Duodenal mucosa (tissue), 2 donors: ENCODE data around the gene FTSJ1.
"Not testable (repeated sequence)": the region's sequence is repeated elsewhere in the genome, so short reads cannot be mapped to it uniquely, and the experiment has no call there.

Experiments
- H3K27ac ChIP-seq: one replicate; pipeline ENCODE4 v1.7.0; 2013; ENCODE audit warnings: low read depth, low read length
- H3K27me3 ChIP-seq, 2 donors: one replicate each; pipeline ENCODE4 v1.7.0; 2013; ENCODE audit warnings: low read length in 2 of 2, control low read depth in 1 of 2; ENCODE audit not compliant: insufficient read depth in 2 of 2, control insufficient read depth in 1 of 2
- H3K36me3 ChIP-seq, 2 donors: one replicate each; pipeline ENCODE4 v1.7.0; 2013; ENCODE audit warnings: low read length in 2 of 2, control low read depth in 1 of 2; ENCODE audit not compliant: insufficient read depth in 2 of 2, control insufficient read depth in 1 of 2
- H3K4me1 ChIP-seq, 2 donors: one replicate each; pipeline ENCODE4 v1.7.0; 2013; ENCODE audit warnings: low read length in 2 of 2, control low read depth in 1 of 2; ENCODE audit not compliant: insufficient read depth in 2 of 2, control insufficient read depth in 1 of 2
- H3K4me3 ChIP-seq, 2 donors: one replicate each; pipeline ENCODE4 v1.7.0; 2013; ENCODE audit warnings: low read length in 2 of 2, low read depth in 1 of 2
- H3K9ac ChIP-seq, 2 donors: one replicate each; pipeline ENCODE4 v1.7.0; 2013; ENCODE audit warnings: low read length in 2 of 2, low read depth in 1 of 2
- H3K9me3 ChIP-seq, 2 donors: one replicate each; pipeline ENCODE4 v1.7.0; 2013; ENCODE audit warnings: low read length in 2 of 2, control low read depth in 1 of 2; ENCODE audit not compliant: control insufficient read depth in 1 of 2

Gene FTSJ1

DNA sequence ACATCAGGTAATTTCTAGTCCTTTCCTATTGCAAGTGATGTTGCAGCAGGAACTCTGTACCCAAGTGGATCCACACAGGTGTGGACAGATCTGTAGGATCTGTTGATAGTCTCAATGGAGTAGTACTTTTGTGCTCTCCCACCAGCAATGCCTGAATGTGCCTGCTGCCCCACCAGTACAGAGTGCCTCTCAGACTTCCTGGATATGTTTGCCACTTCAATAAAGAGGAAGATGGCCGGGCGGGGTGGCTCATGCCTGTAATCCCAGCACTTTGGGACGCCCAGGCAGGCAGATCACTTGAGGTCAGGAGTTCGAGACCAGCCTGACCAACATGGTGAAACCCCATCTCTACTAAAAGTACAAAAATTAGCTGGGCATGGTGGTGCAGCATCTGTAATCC is 43.5 kb downstream of the FTSJ1 start:
- not testable (repeated sequence) for H3K9me3 ChIP-seq, H3K4me3 ChIP-seq, H3K9ac ChIP-seq, H3K27ac ChIP-seq, H3K4me1 ChIP-seq, H3K27me3 ChIP-seq, H3K36me3 ChIP-seq

DNA sequence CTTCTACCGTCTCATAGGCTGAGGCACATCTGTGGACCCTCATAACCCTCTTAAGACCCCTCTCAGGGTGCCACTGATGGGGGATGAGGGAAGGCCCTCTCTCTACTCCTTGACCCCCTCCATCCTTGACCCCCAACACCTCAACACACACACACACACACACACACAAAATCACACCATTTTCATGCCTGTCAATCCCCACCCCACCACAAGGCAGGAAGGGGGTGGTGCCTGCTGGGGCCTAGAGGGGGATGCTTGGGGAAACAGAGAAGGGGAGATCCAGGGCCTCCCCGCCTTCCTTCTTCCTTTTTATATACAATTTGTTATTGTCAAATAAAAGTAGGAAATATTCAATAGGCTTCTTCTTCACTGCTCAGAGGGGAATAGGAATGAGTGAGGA is 44.5 kb downstream of the FTSJ1 start:
- H3K9me3 ChIP-seq = no peaks in the 10 kb centered on the region
- peaks cover 0 to 4% of the 10 kb centered on the region in 2 donors for H3K36me3 ChIP-seq
- no peak overlapping the region for H3K27ac ChIP-seq
- no peak overlapping the region for H3K4me3 ChIP-seq
- H3K9ac ChIP-seq = no peak overlapping the region
- no peaks in the 10 kb centered on the region for H3K27me3 ChIP-seq
- peaks cover 3 to 4% of the 10 kb centered on the region in 2 donors for H3K4me1 ChIP-seq

DNA sequence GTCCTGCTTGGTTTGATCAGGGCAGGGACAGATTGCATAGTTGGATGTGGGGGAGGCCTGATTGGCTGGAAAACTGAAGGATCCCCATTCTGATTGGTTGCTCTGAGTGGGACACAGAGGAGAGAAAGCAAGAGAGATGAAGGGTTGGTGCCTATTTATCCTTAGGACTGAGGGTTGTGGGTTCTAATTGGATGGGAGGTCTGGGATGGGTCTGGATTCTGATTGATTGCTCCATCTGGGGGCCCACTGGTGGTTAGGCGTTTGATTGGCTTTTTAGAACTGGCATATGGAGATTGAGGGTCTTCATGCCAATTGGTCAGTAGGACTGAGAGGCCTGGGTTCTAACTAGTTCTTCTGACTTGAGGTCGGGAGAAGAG is 45.0 kb downstream of the FTSJ1 start:
- Histone ChIP-seq H3K9ac (peak overlapping the region in 1 of 2 donors; percentile 86), H3K4me3 (peak overlapping the region; percentile 83 to 93), H3K27me3 (no peaks in the 10 kb centered on the region), H3K4me1 (peaks cover 3 to 4% of the 10 kb centered on the region in 2 donors), H3K9me3 (no peaks in the 10 kb centered on the region), H3K36me3 (peaks cover 0 to 5% of the 10 kb centered on the region in 2 donors), H3K27ac (no peak overlapping the region)

DNA sequence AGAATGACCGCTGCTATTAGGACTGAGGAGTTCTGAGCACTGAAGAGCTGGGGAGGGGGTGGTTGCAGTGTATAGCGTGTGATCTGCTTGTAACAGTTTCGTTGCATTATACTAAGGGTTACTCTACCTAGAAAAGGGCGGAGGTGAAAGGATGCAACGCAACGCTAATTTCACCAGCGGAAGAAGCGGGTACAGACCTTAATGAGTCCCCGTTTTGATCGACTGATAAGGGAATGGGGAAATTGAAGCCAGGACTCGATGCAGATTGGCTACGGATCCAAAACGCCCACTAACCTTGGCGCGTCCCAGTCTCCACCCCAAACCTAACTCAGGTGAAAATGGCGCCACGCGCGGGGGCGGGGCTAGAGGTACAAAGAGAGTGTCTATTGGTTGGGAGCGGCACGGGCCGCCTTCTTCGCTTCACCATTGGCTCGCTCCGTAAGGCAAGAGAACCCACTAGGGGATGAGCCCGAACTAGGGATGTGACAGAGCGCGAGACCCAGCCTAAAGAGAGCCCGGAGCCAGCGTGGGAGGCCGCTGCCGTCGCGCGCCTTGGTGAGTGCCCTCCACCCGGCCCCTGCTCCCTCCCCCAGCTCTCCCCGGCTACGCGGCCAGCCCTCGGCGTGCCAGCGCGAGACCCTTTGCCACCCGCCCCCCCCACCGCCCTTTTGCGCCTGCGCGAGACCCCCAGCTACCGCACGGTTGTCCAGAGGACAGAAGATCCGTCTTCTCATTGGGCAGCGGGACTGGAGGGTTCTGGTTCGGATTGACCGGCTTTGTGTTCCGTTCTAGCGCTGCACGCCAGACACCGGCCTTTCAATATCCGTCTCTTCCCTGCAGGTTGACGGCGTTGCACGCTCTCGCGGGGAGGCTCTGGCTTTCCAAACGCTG is 45.6 kb downstream of the FTSJ1 start, which contains the start of gene EBP:
Gene EBP, plus strand, starts transcription at position 456 of the 891 bp plus-strand sequence. CDS start 1,964 bp downstream, outside the sequence.
- Histone ChIP-seq H3K27me3 (no peaks in the 10 kb centered on the region), H3K27ac (peak within 1 kb of the TSS; percentile 54), H3K4me1 (peaks cover 3 to 4% of the 10 kb centered on the region in 2 donors)

DNA sequence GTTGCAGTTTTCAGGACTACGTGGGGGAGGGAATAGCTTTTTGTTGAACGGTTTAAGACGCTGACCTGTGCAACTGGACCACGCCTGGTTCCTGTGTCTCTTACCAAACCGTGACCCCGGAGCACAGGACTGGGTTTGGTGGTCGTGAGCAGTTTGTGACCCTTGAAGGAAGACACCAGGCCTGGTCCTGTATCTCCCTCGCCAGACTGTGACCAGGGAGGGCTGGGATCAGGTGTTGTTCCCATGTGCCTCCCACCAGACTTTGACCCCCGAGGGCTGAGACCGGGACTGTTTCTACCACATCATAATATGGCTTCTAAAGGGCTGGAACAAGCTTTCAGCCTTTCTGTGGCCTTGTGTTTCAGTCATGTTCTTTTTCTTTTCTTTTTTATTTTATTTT is 46.3 kb downstream of the FTSJ1 start:
- H3K36me3 ChIP-seq = peaks cover 0 to 18% of the 10 kb centered on the region in 2 donors
- peak overlapping the region; percentile 81 to 86 for H3K9ac ChIP-seq
- no peaks in the 10 kb centered on the region for H3K9me3 ChIP-seq
- H3K27me3 ChIP-seq = no peaks in the 10 kb centered on the region
- H3K4me3 ChIP-seq = peak overlapping the region; percentile 83 to 93
- H3K27ac ChIP-seq = peak overlapping the region; percentile 54
- H3K4me1 ChIP-seq = peaks cover 3 to 4% of the 10 kb centered on the region in 2 donors

More for the DNA sequence above, 45.6 kb downstream of the FTSJ1 start, which contains the start of gene EBP:
- Histone ChIP-seq H3K9ac (peak within 1 kb of the TSS; percentile 81 to 86), H3K4me3 (peak within 1 kb of the TSS; percentile 83 to 93), H3K9me3 (no peaks in the 10 kb centered on the region), H3K36me3 (peaks cover 0 to 11% of the 10 kb centered on the region in 2 donors)

DNA sequence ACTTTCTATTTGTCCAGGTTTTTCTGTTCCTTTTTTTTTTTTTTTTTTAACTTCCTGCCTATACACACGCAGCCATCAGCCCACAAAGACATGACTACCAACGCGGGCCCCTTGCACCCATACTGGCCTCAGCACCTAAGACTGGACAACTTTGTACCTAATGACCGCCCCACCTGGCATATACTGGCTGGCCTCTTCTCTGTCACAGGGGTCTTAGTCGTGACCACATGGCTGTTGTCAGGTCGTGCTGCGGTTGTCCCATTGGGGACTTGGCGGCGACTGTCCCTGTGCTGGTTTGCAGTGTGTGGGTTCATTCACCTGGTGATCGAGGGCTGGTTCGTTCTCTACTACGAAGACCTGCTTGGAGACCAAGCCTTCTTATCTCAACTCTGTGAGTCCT is 47.7 kb downstream of the FTSJ1 start:
- no peaks in the 10 kb centered on the region for H3K9me3 ChIP-seq
- H3K9ac ChIP-seq = no peak overlapping the region
- H3K4me1 ChIP-seq = peaks cover 3 to 4% of the 10 kb centered on the region in 2 donors
- H3K27ac ChIP-seq = no peak overlapping the region
- no peak overlapping the region for H3K4me3 ChIP-seq
- no peaks in the 10 kb centered on the region for H3K27me3 ChIP-seq
- peaks cover 8 to 32% of the 10 kb centered on the region in 2 donors for H3K36me3 ChIP-seq

DNA sequence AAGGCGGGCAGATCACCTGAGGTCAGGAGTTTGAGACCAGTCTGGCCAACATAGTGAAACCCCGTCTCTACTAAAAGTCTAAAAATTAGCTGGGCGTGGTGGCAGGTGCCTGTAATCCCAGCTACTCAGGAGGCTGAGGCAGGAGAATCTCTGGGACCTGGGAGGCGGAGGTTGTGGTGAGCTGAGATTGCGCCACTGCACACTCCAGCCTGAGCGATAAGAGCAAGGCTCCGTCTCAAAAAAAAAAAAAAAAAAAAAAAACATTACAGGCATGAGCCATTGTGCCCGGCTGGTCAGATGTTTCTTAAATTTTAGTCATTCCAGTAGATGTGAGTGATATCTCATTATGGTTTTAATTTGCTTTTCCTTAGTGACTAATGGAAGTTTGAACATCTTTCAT is 49.9 kb downstream of the FTSJ1 start:
- H3K27me3 ChIP-seq, H3K4me3 ChIP-seq, H3K27ac ChIP-seq, H3K9ac ChIP-seq, H3K4me1 ChIP-seq, H3K9me3 ChIP-seq: not testable (repeated sequence)
- peaks cover 8 to 36% of the 10 kb centered on the region in 2 donors for H3K36me3 ChIP-seq

DNA sequence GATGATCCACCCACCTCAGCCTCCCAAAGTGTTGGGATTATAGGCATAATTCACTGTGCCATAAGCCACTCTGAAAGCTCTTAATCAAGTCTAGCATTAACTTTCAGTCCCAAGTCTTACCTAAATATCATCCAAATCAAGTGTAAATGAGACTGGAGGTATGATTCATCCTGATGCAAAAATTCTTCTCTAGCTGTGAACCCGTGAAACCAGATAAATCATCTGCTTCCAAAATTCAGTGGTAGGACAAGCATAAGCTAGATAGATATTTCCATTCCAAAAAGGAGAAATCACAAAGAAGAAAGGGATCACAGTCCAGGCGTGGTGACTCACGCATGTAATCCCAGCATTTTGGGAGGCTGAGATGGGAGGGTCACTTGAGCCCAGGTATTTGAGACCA is 54.7 kb downstream of the FTSJ1 start:
- Histone ChIP-seq H3K9ac (no peak overlapping the region), H3K27ac (no peak overlapping the region)

DNA sequence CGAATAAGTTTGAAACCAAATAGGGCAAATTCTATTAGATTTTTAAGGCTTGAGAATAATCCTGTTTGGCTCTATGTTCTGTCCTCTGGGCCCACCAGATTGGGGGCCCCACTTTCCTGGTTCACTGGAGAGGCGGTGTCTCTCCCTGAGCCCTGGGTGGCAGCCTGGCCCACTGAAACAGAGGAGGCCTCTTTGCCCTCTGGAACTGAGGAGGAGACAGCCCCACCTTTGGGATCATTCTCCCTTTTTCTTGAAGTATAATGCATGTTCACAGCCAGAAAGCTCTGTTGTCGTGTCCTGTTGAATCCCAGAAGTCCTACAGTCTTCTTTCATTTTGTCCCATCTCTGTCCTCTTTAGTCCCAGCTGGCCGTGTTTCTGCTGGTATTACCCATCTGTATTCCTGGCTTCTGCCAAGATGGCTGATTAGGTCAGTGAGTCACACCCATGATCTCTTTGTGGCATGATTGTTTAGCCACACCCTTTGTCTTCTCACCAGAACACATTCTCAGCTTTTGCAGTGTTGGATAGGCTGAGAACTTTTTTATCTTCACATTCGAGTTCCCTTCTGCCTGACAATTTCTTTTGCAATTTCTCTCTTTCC is 55.5 kb downstream of the FTSJ1 start:
- no peaks in the 10 kb centered on the region for H3K9me3 ChIP-seq
- no peak overlapping the region for H3K4me3 ChIP-seq
- H3K27me3 ChIP-seq = no peaks in the 10 kb centered on the region
- H3K36me3 ChIP-seq = peaks cover 8 to 26% of the 10 kb centered on the region in 2 donors
- H3K4me1 ChIP-seq = peaks cover 0 to 4% of the 10 kb centered on the region in 2 donors
- no peak overlapping the region for H3K9ac ChIP-seq
- H3K27ac ChIP-seq = no peak overlapping the region

More for the DNA sequence above, 54.7 kb downstream of the FTSJ1 start:
- Histone ChIP-seq H3K4me3 (no peak overlapping the region), H3K4me1 (peaks cover 0 to 4% of the 10 kb centered on the region in 2 donors), H3K36me3 (peaks cover 8 to 32% of the 10 kb centered on the region in 2 donors), H3K27me3 (no peaks in the 10 kb centered on the region), H3K9me3 (no peaks in the 10 kb centered on the region)

DNA sequence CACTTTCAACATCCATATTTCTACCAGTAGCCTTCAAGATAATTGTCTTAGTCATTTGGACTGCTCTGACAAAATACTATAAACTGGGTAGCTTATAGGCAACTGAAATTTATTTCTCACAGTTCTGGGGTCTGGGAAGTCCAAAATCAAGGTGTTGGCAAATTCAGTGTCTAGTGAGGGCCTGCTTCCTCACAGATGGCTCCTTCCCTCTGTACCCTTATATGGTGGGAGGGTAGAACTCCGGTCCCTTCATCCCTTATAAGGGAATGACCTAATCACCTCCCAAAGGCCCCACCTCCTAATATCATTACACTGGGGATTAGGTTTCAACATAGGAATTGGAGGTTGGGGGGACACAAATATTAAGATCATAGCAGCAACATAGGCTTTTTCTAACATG is 56.2 kb downstream of the FTSJ1 start:
- H3K9me3 ChIP-seq = no peaks in the 10 kb centered on the region
- no peak overlapping the region for H3K27ac ChIP-seq
- no peak overlapping the region for H3K4me3 ChIP-seq
- H3K27me3 ChIP-seq = no peaks in the 10 kb centered on the region
- H3K9ac ChIP-seq = no peak overlapping the region
- peaks cover 8 to 19% of the 10 kb centered on the region in 2 donors for H3K36me3 ChIP-seq
- peaks cover 0 to 4% of the 10 kb centered on the region in 2 donors for H3K4me1 ChIP-seq
